GM12875 (cell line): ENCODE data around the gene FADS6.
"Not testable (repeated sequence)": the region's sequence is repeated elsewhere in the genome, so short reads cannot be mapped to it uniquely, and the experiment has no call there.

Experiments used
- H3K4me3 ChIP-seq: one replicate; pipeline ENCODE4 v1.5.1; 2011; ENCODE audit warnings: low read depth, low read length, control low read depth
- TF ChIP-seq, protein P1 (sequence below): IDR thresholded peaks from 2 replicates; pipeline ENCODE4 v1.5.1; 2011; ENCODE audit warnings: low read depth, mild to moderate bottlenecking, control low read depth, inconsistent platforms, low read length, moderate library complexity, borderline replicate concordance; ENCODE audit not compliant: insufficient read depth

Gene FADS6

DNA sequence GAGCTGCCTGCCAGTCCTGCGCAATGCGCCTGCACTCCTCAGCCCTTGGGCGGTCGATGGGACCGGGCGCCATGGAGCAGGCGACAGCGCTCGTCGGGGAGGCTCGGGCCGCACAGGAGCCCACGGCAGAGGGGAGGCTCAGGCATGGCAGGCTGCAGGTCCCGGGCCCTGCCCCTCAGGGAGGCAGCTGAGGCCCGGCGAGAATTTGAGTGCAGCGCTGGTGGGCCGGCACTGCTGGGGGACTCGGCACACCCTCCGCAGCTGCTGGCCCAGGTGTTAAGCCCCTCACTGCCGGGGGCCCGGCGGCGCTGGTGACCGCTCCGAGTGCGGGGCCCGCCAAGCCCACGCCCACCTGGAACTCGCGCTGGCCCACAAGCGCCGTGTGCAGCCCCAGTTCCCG is 13.6 kb upstream of the FADS6 start:
- no peak overlapping the region for H3K4me3 ChIP-seq
- TF ChIP-seq, protein P1, sequence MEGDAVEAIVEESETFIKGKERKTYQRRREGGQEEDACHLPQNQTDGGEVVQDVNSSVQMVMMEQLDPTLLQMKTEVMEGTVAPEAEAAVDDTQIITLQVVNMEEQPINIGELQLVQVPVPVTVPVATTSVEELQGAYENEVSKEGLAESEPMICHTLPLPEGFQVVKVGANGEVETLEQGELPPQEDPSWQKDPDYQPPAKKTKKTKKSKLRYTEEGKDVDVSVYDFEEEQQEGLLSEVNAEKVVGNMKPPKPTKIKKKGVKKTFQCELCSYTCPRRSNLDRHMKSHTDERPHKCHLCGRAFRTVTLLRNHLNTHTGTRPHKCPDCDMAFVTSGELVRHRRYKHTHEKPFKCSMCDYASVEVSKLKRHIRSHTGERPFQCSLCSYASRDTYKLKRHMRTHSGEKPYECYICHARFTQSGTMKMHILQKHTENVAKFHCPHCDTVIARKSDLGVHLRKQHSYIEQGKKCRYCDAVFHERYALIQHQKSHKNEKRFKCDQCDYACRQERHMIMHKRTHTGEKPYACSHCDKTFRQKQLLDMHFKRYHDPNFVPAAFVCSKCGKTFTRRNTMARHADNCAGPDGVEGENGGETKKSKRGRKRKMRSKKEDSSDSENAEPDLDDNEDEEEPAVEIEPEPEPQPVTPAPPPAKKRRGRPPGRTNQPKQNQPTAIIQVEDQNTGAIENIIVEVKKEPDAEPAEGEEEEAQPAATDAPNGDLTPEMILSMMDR = no peak

DNA sequence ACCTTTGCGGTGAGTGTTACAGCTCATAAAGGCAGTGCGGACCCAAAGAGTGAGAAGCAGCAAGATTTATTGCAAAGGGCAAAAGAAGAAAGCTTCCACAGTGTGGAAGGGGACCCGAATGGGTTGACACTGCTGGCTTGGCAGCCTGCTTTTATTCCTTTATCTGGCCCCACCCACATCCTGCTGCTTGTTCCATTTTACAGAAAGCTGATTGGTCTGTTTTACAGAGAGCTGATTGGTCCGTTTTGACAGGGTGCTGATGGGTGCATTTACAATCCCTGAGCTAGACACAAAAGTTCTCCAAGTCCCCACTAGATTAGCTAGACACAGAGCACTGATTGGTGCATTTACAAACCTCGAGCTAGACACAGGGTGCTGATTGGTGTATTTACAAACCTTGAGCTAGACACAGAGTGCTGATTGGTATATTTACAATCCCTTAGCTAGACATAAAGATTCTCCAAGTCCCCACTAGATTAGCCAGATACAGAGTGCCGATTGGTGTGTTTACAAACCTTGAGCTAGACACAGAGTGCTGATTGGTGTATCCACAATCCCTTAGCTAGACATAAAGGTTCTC is 12.9 kb upstream of the FADS6 start:
- H3K4me3 ChIP-seq = not testable (repeated sequence)

DNA sequence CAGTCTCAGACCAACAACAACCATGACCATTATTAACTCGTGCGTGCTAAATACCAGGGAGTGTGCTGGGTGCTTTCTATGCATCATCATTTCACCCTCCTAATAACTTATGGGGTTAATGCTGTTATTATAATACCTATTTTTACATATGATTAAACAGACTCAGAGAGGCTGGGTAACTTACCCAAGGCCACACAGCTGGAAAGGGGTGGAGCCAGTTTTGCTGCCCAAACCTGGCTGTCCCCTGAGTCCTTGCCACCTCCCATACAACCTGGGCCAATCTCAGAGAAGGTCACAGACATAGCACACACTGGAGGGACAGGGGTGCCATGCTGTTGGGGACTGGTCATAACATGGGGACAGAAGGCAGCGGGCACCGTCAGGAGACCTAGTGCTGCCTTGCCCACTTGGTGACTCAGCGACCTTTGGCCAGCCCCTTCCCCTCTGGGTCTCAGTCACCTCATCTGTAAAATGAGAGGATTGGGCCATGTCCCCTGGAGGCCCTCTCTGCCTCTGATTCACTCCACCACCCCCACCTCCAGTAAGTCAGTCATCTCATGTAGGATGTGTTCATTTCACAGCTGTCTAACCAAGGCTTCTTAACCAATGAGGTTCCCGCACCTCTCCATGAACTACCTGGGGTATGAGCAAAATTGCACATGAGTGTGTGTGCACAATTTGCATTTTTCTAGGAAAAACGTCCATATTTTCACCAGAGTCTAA is 11.4 kb upstream of the FADS6 start:
- TF ChIP-seq, protein P1 = no peak
- H3K4me3 ChIP-seq = no peak overlapping the region

DNA sequence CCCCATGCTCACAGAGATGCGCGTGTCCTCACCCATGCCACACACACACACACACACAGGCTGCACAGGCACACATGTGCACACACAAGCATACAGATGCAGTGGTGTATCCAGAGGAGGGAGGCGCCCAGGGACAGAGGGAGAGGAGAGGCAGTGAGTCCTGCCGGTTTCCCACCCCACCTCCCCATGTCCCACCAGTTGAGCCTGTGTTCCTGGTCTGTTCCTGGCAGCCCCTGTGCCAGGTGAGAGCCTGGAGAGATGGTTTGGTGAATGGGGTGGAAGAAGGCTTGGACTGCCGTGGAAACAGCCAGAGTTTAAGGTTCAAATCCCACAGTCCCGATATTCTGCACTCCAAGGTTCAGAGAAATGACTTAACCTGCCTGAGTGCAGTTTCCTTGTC is 10.2 kb upstream of the FADS6 start:
- TF ChIP-seq, protein P1 = no peak

DNA sequence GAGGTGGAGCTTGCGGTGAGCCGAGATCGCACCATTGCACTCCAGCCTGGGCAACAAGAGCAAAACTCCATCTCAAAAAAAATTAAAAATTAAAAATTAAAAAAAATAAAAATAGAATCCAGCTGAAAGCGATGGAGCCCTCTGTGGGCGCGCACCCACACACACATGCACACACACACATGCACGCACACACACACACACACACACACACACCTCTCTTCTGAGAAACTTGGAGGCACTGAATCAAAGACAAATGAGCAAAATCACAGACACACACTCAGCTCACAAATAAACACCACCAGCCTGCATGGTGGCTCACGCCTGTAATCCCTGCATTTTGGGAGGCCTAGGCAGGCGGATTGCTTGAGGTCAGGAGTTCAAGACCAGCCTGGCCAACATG is 9.6 kb upstream of the FADS6 start:
- TF ChIP-seq, protein P1 = no peak
- H3K4me3 ChIP-seq = no peak overlapping the region

More for the DNA sequence above, 10.2 kb upstream of the FADS6 start:
- no peak overlapping the region for H3K4me3 ChIP-seq

DNA sequence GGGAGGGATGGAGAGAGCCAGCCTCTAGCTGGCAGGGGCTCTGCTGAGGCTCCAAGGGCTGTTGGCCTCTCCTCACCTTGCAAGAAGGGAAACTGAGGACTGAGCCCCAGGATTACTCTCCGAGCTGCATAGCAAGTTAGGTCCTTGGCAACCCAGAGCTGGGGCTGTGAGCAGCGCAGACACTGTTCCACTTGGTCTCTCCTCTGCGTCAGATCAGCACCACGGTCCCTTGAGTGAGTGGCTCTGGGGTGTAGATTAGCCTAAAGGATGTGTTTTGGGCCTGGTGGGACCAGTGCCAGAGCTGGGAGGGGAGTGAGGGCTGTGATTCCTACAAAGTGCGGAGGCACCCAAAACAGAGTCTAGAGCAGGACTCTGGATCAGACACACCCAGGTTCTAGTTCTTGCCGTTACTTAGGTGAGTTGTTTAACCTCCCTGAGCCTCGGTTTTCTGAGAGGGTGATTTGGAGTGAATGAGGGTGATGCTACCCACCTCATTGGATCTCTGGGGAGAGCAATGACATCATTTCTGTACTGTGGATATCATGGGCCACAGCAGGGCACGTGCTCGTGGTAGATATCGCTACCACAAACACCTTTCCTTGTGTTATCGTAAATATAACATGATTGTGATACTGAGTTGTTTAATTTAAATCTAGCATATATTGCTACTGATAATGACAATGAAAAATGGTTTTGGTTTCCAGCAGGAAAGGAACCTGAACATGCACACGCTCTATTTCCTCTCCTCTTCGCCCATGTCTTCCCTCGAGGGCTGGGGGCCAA is 8.1 kb upstream of the FADS6 start:
- TF ChIP-seq, protein P1 = no peak
- no peak overlapping the region for H3K4me3 ChIP-seq

DNA sequence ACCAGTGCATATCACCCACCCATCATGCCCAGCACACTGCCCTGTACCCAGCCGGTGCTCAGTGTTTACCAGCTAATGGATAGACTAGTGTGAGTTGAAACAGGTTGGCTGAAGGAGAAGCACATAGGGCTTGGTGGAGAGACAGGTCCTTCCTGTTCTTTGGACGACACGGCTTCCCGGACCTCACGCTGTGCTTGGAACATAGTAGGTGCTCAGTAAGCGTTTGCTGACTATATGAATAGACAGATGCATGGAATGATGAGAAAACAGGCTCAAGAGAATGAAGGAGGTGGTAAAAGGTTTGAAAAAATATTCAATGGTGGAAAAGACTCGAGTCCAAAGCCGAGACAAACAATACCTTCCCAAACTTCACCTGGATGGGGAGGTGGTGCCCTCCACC is 6.8 kb upstream of the FADS6 start:
- no peak overlapping the region for H3K4me3 ChIP-seq
- TF ChIP-seq, protein P1 = no peak
